GM12864 (cell line): ENCODE measurements around the gene PLCL2.
A peak's percentile ranks its signal among the peaks of the same experiment; 100 is the strongest.

Experiments
- DNase-seq: peaks from one replicate; pipeline ENCODE4 v3.0.0-alpha.2; 2011; ENCODE audit warnings: low read depth
- H3K4me3 ChIP-seq: 2 replicates; pipeline ENCODE4 v1.5.1; 2011; ENCODE audit warnings: mild to moderate bottlenecking, low read depth, low read length, control low read depth
- TF ChIP-seq, protein P1 (sequence below): IDR thresholded peaks from 2 replicates; pipeline ENCODE4 v1.5.1; 2011; ENCODE audit warnings: low read depth, mild to moderate bottlenecking, moderate library complexity, low read length, control low read depth, inconsistent platforms; ENCODE audit errors: missing control alignments

PLCL2 gene

DNA sequence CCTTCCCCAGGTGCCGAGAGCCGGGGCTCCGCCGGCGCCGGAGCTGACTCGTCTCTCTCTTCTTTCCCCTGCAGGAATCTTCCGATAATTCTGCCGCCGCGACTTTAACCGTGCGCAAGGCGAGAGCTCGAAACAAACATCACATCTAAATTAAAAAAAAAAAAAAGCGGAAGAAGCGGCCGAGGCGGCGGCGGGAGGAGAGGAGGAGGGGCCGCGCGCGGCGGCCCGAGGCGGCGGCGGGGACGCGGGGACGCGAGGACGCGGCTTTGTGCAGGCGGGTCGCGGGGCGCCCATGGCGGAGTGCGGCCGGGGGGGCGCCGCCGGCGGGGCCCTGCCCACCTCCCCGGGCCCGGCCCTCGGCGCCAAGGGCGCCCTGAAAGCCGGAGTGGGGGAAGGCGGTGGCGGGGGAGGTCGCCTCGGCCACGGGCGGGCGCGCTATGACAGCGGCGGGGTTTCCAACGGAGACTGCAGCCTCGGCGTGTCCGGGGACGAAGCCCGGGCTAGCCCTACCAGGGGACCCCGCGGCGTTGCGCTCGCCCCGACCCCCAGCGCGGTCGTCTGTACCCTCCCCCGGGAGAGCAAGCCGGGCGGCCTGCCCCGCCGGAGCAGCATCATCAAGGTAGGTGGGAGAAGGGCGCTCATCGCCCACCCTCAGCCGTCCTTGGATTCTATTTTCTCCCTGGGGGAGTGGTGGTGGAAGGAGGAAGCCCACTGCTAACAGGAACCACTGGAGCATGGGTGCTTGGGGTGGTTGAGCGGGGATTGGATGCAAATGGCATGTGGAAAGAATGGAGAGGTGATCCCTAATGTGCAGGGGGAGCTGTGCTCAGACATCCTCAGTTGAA lies at the start of gene PLCL2:
Gene PLCL2, plus strand, starts transcription at position 208 of the 845 bp plus-strand sequence. Its CDS starts 85 bp downstream, at position 293.
- peak within 1 kb of the TSS; percentile 90 for H3K4me3 ChIP-seq
- TF ChIP-seq, protein P1, sequence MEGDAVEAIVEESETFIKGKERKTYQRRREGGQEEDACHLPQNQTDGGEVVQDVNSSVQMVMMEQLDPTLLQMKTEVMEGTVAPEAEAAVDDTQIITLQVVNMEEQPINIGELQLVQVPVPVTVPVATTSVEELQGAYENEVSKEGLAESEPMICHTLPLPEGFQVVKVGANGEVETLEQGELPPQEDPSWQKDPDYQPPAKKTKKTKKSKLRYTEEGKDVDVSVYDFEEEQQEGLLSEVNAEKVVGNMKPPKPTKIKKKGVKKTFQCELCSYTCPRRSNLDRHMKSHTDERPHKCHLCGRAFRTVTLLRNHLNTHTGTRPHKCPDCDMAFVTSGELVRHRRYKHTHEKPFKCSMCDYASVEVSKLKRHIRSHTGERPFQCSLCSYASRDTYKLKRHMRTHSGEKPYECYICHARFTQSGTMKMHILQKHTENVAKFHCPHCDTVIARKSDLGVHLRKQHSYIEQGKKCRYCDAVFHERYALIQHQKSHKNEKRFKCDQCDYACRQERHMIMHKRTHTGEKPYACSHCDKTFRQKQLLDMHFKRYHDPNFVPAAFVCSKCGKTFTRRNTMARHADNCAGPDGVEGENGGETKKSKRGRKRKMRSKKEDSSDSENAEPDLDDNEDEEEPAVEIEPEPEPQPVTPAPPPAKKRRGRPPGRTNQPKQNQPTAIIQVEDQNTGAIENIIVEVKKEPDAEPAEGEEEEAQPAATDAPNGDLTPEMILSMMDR = no peak
- DNase-seq = no peak

DNA sequence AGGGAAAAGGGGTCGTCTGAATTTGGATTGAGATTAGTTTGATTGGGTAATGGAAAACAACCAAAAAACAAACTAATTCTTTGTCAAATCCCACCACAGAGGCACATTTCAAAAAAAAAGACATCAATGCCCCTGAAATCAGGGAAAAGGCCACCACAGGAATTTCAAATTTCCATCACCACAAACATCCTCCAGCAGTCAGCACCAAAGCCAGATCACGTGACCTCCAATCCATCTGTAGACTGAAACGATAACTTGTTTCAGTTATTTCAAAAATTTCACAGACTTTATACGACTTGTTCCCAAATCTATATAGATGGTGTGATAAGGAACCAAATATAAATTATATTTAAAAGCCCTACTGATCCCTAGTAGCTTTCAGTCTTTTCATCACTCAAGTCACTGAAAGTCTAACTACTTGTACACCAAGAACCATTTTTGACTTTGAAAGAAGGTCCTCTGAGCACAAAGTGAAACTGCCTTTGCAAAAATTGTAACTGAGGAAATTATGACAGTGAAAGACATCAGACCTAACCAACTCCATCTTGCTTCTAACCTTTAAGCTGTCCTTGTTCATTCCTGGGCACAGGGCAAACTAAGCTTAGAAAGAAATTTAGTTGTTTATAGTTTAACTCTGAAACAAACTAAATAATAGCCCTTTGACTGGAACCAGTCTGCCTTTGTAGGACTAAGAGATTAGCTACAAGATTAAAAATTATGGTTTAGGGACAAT lies 48.1 kb upstream of the PLCL2 start:
- no peak for DNase-seq
- TF ChIP-seq, protein P1 = no peak
- H3K4me3 ChIP-seq = no peak overlapping the region

DNA sequence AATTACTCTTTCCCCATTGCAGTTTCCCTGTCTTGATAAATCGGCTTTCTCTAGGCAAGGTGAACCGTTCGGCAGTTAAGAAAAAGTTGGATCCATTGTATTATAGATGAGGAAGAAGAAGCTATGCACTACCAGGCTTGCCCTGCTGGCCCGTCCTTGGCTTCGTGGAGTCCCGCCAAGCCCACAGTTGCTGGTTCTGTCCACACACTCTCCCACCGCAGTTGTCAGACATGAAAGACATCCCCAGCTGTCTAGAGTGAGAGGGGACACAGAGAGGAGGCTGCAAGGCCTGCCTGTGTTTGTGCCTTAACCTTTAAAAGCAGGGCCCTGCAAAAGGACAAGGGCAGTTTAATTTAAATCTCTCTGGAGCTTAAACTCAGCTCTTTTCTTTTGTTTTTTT lies 47.2 kb upstream of the PLCL2 start:
- no peak overlapping the region for H3K4me3 ChIP-seq
- no peak for DNase-seq
- TF ChIP-seq, protein P1 = no peak

DNA sequence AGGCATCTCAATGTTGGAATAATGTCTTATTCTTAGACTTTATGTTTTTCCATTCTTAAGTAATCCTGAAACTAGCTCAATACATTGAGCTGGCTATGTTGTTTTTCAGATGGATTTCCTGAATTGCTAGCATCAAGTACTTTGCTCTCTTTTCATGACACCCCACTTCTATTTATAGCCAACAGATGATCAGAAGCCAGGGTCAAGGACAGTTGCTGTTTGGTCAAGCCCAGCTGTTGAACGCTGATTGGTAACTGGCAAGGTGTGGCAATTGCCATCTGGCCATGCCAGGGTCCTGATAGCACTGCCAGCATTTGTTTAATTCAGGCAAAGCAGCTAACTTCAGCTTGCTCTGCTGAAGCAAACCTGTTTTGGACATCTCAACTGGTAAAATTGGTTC lies 46.2 kb upstream of the PLCL2 start:
- no peak for DNase-seq
- TF ChIP-seq, protein P1 = no peak
- H3K4me3 ChIP-seq = no peak overlapping the region

DNA sequence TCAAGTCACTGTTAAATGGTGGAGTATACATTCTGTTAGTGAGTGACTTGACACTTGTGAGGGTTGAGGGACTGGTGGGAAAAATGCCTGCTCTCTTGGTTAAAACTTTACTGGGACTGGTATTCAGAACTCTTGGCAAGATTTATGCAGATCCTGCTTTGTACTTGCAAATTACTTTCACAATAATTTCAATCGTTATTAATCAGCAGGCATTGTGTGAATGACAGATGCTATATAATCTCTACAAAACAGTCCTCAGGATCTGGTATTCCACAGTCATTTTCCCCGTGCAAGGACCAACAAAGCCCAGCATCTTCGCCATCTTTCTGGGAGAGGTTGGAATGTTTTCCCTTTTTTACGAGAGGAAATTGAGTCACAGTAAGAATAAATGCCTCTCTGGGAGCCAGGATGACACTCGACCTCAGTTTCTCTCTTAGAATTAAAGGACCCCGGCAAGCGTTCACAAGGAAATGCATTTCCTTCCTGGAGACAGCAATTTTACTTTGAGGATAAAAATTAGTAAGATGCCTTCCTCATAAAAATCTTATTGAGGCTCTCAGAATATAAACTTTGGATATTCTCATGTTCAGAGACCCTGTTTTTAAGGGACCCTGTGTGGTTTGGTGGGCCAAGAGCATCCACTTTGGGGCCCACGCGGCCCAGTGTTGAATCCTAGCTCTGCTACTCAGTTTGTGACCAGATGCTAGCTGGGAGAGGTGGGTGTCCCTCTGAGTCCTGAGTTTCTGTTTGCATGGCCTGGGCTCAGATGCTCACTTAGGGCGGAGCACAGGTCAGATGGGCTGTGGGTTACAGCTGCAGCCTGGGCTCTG lies 45.3 kb upstream of the PLCL2 start:
- no peak for DNase-seq
- no peak overlapping the region for H3K4me3 ChIP-seq
- TF ChIP-seq, protein P1 = no peak

DNA sequence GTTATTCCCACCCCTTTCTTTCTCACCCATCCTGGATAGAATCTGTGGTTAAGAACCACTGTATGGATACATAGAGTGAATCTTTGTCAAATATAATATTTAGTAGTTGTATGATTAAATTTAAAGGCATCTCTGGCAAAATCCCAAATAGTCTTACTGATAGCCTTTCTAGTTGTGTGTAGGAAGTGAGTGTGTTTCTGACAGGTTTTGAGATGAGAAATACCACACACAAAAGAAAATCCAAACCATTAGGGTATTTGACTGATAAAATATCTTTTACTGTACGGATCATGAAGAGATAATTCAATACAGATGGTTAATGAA lies 44.7 kb upstream of the PLCL2 start:
- TF ChIP-seq, protein P1 = no peak
- DNase-seq = no peak
- H3K4me3 ChIP-seq = no peak overlapping the region
